ENCODE results near the gene DR1. TPM values are rescaled to one million over a fixed set of nuclear protein-coding genes. Genes with fewer than 3 reads are reported as not detected.
"Not testable (repeated sequence)": the region's sequence is repeated elsewhere in the genome, so short reads cannot be mapped to it uniquely, and the experiment has no call there.

The DR1 gene
- total RNA-seq, 1 donor from 2014 or later: 42.9 TPM

- ATAC-seq: no peak
Observed at GRCh38 chr1:93340090-93340489, 5.6 kb upstream of the DR1 start.

- no peak for ATAC-seq
Observed at GRCh38 chr1:93344484-93344883, 1.2 kb upstream of the DR1 start.

GRCh38 chr1:93344886-93345632, 648 bp upstream of the DR1 start:
- no peak for ATAC-seq

- peak; percentile 30 for ATAC-seq
Observed at GRCh38 chr1:93346421-93346993, 800 bp downstream of the DR1 start.

GRCh38 chr1:93347334-93347899, 1.7 kb downstream of the DR1 start:
- no peak for ATAC-seq

GRCh38 chr1:93348104-93348728, 2.5 kb downstream of the DR1 start:
- ATAC-seq: no peak

- ATAC-seq: no peak
Observed at GRCh38 chr1:93349231-93350135, 3.8 kb downstream of the DR1 start.

- no peak for ATAC-seq
Observed at GRCh38 chr1:93350322-93350721, 4.6 kb downstream of the DR1 start.

- no peak for ATAC-seq
Observed at GRCh38 chr1:93350875-93351274, 5.2 kb downstream of the DR1 start.

- not testable (repeated sequence) for ATAC-seq
Observed at GRCh38 chr1:93351346-93351745, 5.6 kb downstream of the DR1 start.

GRCh38 chr1:93352376-93352775, 6.7 kb downstream of the DR1 start:
- no peak for ATAC-seq

GRCh38 chr1:93353286-93353685, 7.6 kb downstream of the DR1 start:
- ATAC-seq: no peak

- no peak for ATAC-seq
Observed at GRCh38 chr1:93354749-93355148, 9.0 kb downstream of the DR1 start.

- no peak for ATAC-seq
Observed at GRCh38 chr1:93357242-93357641, 11.5 kb downstream of the DR1 start.

- no peak for ATAC-seq
Observed at GRCh38 chr1:93358293-93358692, 12.6 kb downstream of the DR1 start.

- no peak for ATAC-seq
Observed at GRCh38 chr1:93360111-93360510, 14.4 kb downstream of the DR1 start.

- no peak for ATAC-seq
Observed at GRCh38 chr1:93362237-93362636, 16.5 kb downstream of the DR1 start.

- ATAC-seq: no peak
Observed at GRCh38 chr1:93365813-93366212, 20.1 kb downstream of the DR1 start.

GRCh38 chr1:93369734-93370133, 24.0 kb downstream of the DR1 start:
- ATAC-seq: no peak

- ATAC-seq: no peak
Observed at GRCh38 chr1:93374334-93375106, 28.8 kb downstream of the DR1 start.

- ATAC-seq: no peak
Observed at GRCh38 chr1:93384656-93385055, 38.9 kb downstream of the DR1 start.

GRCh38 chr1:93386268-93386667, 40.6 kb downstream of the DR1 start:
- not testable (repeated sequence) for ATAC-seq
